Stimulated activated naive B cell treated with anti-CD40 and anti-IgM and Interleukin-4, amounts not matched to agents 10 μg/mL and 1 μg/mL and 100 μg/mL, for 72 hours (primary cell): ENCODE data around the gene DSCAML1.

Experiments used
- ATAC-seq, 2 donors: fragments of 150-1000 bp; cut with Tn5 transposase; replicated peaks; 2 replicates each; pipeline ENCODE4 v1.10.0; 2021; ENCODE audit warnings: moderate library complexity in 1 of 2
- DNase-seq: peaks from one replicate; pipeline ENCODE4 v3.0.0; 2021
- H3K27ac Mint-ChIP-seq: one replicate; pipeline ENCODE4 v1.8.0; 2022; ENCODE audit warnings: mild to moderate bottlenecking, mixed read lengths
- H3K27me3 Mint-ChIP-seq, 2 donors: one replicate each; pipeline ENCODE4 v1.8.0; 2022; ENCODE audit warnings: mixed read lengths in 2 of 2
- H3K36me3 Mint-ChIP-seq, 2 donors: one replicate each; pipeline ENCODE4 v1.8.0; 2022; ENCODE audit warnings: mixed read lengths in 2 of 2, mild to moderate bottlenecking in 1 of 2
- H3K4me1 Mint-ChIP-seq, 2 donors: one replicate each; pipeline ENCODE4 v1.8.0; 2022; ENCODE audit warnings: mixed read lengths in 2 of 2, mild to moderate bottlenecking in 1 of 2
- H3K4me3 Mint-ChIP-seq, 2 donors: one replicate each; pipeline ENCODE4 v1.8.0; 2022; ENCODE audit warnings: mild to moderate bottlenecking in 2 of 2, mixed read lengths in 2 of 2, moderate library complexity in 1 of 2
- H3K9me3 Mint-ChIP-seq, 2 donors: one replicate each; pipeline ENCODE4 v1.8.0; 2022; ENCODE audit warnings: mixed read lengths in 2 of 2, mild to moderate bottlenecking in 1 of 2

Gene DSCAML1

GRCh38 chr11:117520966-117521365 lies 276.1 kb downstream of the DSCAML1 start:
- no peak overlapping the region for H3K4me3 Mint-ChIP-seq
- H3K9me3 Mint-ChIP-seq: no peaks in the 10 kb centered on the region
- no peak for DNase-seq
- peaks cover 0 to 29% of the 10 kb centered on the region in 2 donors for H3K36me3 Mint-ChIP-seq
- no peak for ATAC-seq
- no peaks in the 10 kb centered on the region for H3K4me1 Mint-ChIP-seq
- no peak overlapping the region for H3K27ac Mint-ChIP-seq
- no peaks in the 10 kb centered on the region for H3K27me3 Mint-ChIP-seq

GRCh38 chr11:117520201-117520600 lies 276.8 kb downstream of the DSCAML1 start:
- H3K36me3 Mint-ChIP-seq: peaks cover 0 to 29% of the 10 kb centered on the region in 2 donors
- no peaks in the 10 kb centered on the region for H3K27me3 Mint-ChIP-seq
- no peaks in the 10 kb centered on the region for H3K4me1 Mint-ChIP-seq
- no peak overlapping the region for H3K27ac Mint-ChIP-seq
- no peaks in the 10 kb centered on the region for H3K9me3 Mint-ChIP-seq
- ATAC-seq: no peak
- DNase-seq: no peak
- H3K4me3 Mint-ChIP-seq: no peak overlapping the region

DNA sequence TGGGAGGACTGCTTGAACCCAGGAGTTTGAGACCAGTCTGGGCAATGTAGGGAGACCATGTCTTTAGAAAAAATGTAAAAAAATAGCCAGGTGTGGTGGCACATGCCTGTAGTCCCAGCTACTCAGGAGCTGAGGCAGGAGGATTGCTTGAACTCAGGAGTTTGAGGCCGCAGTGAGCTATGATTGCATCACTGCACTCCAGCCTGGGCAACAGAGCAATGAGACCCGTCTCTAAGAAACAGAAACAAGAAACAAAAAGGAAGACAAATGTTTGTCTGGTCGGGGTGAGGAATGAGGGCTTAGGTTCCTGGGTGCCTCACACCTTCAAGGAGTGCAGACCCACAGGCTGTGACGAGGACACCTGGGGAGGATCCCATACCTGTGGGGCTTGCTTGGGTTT lies 277.4 kb downstream of the DSCAML1 start:
- no peaks in the 10 kb centered on the region for H3K9me3 Mint-ChIP-seq
- no peak for DNase-seq
- no peaks in the 10 kb centered on the region for H3K4me1 Mint-ChIP-seq
- ATAC-seq: no peak
- peaks cover 0 to 29% of the 10 kb centered on the region in 2 donors for H3K36me3 Mint-ChIP-seq
- H3K4me3 Mint-ChIP-seq: no peak overlapping the region
- H3K27ac Mint-ChIP-seq: no peak overlapping the region
- no peaks in the 10 kb centered on the region for H3K27me3 Mint-ChIP-seq

DNA sequence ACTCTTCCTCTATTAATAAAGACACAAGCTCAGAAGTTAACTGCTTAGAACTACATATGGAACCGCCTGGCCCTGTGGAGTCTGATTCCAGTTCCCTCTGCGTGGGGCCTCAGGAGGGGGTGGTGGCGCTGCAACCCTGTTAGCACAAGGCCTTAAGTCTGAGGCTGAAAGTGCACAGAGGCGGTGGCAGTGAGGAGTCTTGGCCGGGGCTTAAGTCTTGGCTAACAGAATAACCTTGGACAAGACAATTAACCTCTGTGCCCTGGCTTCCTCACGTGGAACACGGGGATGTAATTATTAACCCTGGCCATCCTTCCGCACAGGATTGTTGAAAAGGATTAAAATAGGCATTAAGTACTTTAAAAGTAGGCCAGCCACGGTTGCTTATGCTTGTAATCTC lies 277.8 kb downstream of the DSCAML1 start:
- no peak for DNase-seq

DNA sequence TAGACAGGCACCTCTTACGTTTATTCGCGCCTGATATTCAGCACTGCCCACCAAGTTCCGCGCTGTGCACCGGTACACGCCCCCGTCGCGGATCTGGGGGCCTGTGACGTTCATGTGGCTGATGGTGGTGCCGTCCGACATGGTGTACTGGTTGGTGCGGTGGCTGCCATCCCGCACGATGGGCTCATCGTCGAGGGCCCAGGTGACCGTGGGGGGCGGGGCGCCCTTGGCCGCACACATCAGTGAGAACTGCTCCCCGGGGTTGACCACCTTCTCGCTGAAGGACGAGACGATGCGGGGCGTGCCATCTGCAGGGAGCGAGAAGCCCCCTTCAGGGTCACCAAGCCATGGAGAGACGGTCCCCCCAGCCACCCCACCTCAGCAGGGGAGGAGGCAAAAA lies 278.6 kb downstream of the DSCAML1 start:
- no peaks in the 10 kb centered on the region for H3K9me3 Mint-ChIP-seq
- ATAC-seq: no peak
- H3K36me3 Mint-ChIP-seq: peaks cover 0 to 29% of the 10 kb centered on the region in 2 donors
- no peak for DNase-seq
- no peak overlapping the region for H3K27ac Mint-ChIP-seq
- H3K4me3 Mint-ChIP-seq: no peak overlapping the region
- no peaks in the 10 kb centered on the region for H3K4me1 Mint-ChIP-seq
- peaks cover 0 to 5% of the 10 kb centered on the region in 2 donors for H3K27me3 Mint-ChIP-seq

More for the DNA sequence above, 277.8 kb downstream of the DSCAML1 start:
- Mint-ChIP-seq H3K4me3 (no peak overlapping the region), H3K36me3 (peaks cover 0 to 29% of the 10 kb centered on the region in 2 donors), H3K9me3 (no peaks in the 10 kb centered on the region), H3K27ac (no peak overlapping the region), H3K27me3 (peaks cover 0 to 2% of the 10 kb centered on the region in 2 donors), H3K4me1 (no peaks in the 10 kb centered on the region)
- no peak for ATAC-seq

DNA sequence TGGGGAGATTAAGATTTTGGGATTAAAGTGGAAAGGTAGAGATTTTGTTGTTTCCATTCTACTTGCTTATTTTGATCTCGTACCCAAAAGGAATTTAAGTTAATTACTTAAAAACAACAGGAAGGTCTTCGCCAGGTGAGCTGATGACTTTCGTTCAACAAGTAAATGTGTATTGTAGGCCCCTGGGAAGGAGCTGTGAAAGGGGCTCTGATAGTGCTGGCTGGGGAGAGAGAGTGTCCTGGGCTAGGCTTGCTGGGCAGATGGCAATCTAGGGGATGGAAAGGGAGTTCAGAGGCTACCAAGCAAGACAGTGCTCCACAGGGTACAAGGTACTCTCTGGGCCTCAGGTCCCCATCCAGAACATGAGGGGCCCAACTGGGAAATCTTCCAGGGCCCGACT lies 279.9 kb downstream of the DSCAML1 start:
- H3K36me3 Mint-ChIP-seq: peaks cover 0 to 26% of the 10 kb centered on the region in 2 donors
- H3K27me3 Mint-ChIP-seq: peaks cover 0 to 5% of the 10 kb centered on the region in 2 donors

GRCh38 chr11:117515892-117516787 lies 280.9 kb downstream of the DSCAML1 start:
- peaks cover 0 to 25% of the 10 kb centered on the region in 2 donors for H3K36me3 Mint-ChIP-seq
- DNase-seq (no peak), ATAC-seq (no peak)
- no peak overlapping the region for H3K4me3 Mint-ChIP-seq
- peaks cover 0 to 5% of the 10 kb centered on the region in 2 donors for H3K27me3 Mint-ChIP-seq
- H3K27ac Mint-ChIP-seq: no peak overlapping the region
- H3K4me1 Mint-ChIP-seq: peaks cover 0 to 3% of the 10 kb centered on the region in 2 donors
- no peaks in the 10 kb centered on the region for H3K9me3 Mint-ChIP-seq

More for the DNA sequence above, 279.9 kb downstream of the DSCAML1 start:
- Mint-ChIP-seq H3K4me3 (no peak overlapping the region), H3K4me1 (peaks cover 0 to 1% of the 10 kb centered on the region in 2 donors), H3K27ac (no peak overlapping the region), H3K9me3 (no peaks in the 10 kb centered on the region)
- no peak for ATAC-seq
- DNase-seq: no peak

DNA sequence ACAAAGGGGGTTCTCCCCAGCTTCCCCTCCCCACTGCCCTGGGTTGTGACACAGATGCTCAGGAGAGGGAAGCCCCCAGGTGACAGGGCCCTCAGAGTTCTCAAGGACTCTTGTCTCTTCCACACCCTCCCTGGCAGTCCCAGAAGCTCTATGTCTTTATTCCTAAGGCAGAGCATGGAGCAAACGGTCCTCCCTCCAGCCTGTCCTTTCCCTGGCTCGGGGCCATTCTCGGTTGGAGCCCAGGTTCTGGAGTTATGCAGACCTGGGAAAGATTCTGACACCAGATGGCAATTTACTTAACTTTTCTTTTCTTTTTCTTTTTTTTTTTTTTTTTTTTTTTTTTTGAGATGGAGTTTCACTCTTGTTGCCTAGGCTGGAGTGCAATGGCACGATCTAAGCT lies 282.8 kb downstream of the DSCAML1 start:
- Mint-ChIP-seq H3K4me1 (peaks cover 0 to 5% of the 10 kb centered on the region in 2 donors), H3K4me3 (no peak overlapping the region), H3K36me3 (peaks cover 0 to 13% of the 10 kb centered on the region in 2 donors), H3K27me3 (peaks cover 0 to 11% of the 10 kb centered on the region in 2 donors), H3K27ac (no peak overlapping the region), H3K9me3 (no peaks in the 10 kb centered on the region)
- DNase-seq: no peak
- no peak for ATAC-seq

DNA sequence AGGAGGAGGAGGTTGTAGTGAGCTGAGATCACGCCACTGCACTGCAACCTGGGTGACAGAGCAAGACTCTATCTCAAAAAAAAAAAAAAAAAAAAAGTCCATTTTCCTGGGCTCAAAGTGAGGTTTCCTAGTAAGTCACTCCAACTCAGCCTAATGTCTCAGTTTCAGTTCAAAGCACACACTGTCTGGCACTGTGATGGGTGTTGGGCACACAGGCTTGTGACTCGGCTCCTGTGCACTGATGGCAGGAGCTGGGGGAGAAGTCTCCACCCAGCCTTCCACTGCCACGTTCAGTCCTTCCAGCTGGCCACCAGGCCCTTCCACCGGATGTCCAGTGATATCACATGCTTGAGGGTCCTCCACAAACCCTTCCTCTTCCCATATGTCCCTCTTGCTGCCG lies 283.4 kb downstream of the DSCAML1 start:
- H3K9me3 Mint-ChIP-seq: no peaks in the 10 kb centered on the region
- no peak overlapping the region for H3K4me3 Mint-ChIP-seq
- peaks cover 0 to 11% of the 10 kb centered on the region in 2 donors for H3K27me3 Mint-ChIP-seq
- H3K4me1 Mint-ChIP-seq: peaks cover 0 to 5% of the 10 kb centered on the region in 2 donors
- no peak for DNase-seq
- peaks cover 0 to 13% of the 10 kb centered on the region in 2 donors for H3K36me3 Mint-ChIP-seq
- no peak overlapping the region for H3K27ac Mint-ChIP-seq
- no peak for ATAC-seq

DNA sequence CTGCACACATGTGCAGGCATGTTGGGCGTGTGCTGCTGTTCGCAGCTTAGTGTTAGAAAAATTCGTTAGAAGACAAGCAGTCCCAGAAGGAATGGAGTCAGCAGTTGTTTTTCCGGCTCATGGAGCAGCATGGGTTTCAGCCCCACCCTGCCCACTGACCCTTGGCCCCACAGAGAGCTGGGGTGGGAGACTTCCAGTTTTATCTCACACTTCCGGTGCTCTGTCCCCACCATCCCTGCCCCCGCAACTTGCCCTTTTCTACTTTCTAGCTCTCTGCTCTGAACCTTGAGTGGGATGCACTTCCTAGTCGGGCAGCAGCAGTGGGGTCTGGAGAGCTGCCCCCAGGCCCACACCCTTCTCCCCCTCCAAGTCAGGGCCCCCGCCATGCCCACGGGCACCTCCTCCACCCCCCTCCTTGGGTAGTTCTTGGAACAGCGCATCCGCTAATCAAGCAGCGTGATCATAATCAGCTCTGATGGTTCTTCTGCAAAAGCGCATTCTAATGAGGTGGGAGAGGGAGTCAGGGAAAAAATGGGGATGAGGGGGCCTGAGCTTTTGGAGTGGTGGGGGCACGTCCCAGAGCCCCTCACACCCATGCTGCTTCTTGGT lies 285.0 kb downstream of the DSCAML1 start:
- no peak overlapping the region for H3K27ac Mint-ChIP-seq
- H3K4me1 Mint-ChIP-seq: peaks cover 0 to 5% of the 10 kb centered on the region in 2 donors
- H3K36me3 Mint-ChIP-seq: peaks cover 0 to 5% of the 10 kb centered on the region in 2 donors
- H3K9me3 Mint-ChIP-seq: no peaks in the 10 kb centered on the region
- H3K27me3 Mint-ChIP-seq: peaks cover 0 to 11% of the 10 kb centered on the region in 2 donors
- H3K4me3 Mint-ChIP-seq: no peak overlapping the region
- ATAC-seq (no peak), DNase-seq (no peak)

DNA sequence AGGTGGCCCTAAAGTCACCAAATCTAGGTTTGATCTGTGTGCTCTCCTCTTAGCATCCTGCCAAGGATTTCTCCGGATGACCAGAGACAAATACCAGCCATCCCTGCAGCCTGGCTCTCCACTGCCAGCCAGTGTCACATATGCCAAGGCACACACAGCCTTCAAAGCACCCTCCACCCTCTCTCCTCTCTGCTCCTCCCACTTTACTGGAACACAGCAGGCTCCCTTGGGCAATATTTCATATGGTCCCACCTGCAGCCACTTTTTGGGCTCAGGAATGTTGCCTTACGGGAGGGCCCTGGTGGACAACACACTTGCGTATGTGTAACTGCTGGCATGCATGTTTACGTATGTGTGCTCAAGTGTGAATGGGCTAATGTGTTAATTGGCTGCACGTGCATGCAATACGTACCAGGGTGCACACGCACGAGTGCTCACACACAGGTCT lies 285.5 kb downstream of the DSCAML1 start:
- Mint-ChIP-seq H3K27ac (no peak overlapping the region), H3K4me3 (no peak overlapping the region), H3K36me3 (peaks cover 0 to 5% of the 10 kb centered on the region in 2 donors), H3K4me1 (peaks cover 0 to 5% of the 10 kb centered on the region in 2 donors), H3K27me3 (peaks cover 0 to 11% of the 10 kb centered on the region in 2 donors), H3K9me3 (no peaks in the 10 kb centered on the region)
- ATAC-seq (no peak), DNase-seq (no peak)

DNA sequence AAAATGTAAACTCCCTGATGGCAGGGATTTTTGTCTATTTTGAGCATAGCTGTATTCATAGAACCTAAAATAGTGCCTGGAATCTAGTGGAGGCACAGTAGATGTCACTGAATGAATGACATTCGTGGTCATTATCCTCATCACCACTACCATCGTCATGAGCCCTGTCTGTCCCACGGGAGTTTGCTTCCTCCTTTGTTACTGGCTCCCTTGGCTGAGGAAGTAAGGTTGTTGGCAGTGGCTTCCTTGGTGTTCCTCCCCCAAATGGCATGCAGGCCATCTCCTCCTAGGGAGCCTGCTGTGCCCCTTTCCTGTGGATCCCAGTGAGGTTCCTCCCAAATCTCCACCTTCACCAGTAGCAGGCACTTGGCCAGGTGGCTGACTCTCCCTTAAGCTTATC lies 286.4 kb downstream of the DSCAML1 start:
- Mint-ChIP-seq H3K27ac (no peak overlapping the region), H3K9me3 (no peaks in the 10 kb centered on the region), H3K36me3 (no peaks in the 10 kb centered on the region), H3K4me1 (peaks cover 0 to 5% of the 10 kb centered on the region in 2 donors), H3K27me3 (peaks cover 0 to 11% of the 10 kb centered on the region in 2 donors), H3K4me3 (no peak overlapping the region)
- ATAC-seq: peak in 1 of 2 donors; percentile 41
- no peak for DNase-seq

GRCh38 chr11:117509543-117509942 lies 287.5 kb downstream of the DSCAML1 start:
- no peak overlapping the region for H3K27ac Mint-ChIP-seq
- no peaks in the 10 kb centered on the region for H3K36me3 Mint-ChIP-seq
- no peak for DNase-seq
- H3K4me3 Mint-ChIP-seq: no peak overlapping the region
- peaks cover 0 to 11% of the 10 kb centered on the region in 2 donors for H3K27me3 Mint-ChIP-seq
- no peaks in the 10 kb centered on the region for H3K9me3 Mint-ChIP-seq
- H3K4me1 Mint-ChIP-seq: peaks cover 0 to 5% of the 10 kb centered on the region in 2 donors
- ATAC-seq: no peak

DNA sequence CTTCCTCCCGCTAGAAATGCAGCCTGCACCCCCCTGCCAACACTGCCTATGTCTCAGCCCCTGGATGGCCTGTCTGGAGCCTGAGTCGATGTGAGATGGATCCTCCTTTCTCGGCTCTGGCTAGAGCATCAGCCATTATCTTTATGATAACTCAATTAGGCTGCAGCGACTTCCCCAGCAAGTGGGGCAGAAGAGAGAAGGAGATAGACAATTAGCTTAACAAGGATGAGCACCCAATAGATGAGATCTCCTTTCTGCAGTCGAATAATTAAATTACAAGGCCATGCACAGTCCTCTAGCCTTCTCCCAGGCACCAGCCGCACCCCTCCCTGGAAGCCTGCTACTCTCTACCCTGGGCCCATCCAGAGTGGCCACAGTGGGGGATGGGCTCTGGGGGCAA lies 290.0 kb downstream of the DSCAML1 start:
- Mint-ChIP-seq H3K9me3 (no peaks in the 10 kb centered on the region), H3K27me3 (peaks cover 0 to 6% of the 10 kb centered on the region in 2 donors), H3K36me3 (peaks cover 0 to 3% of the 10 kb centered on the region in 2 donors), H3K4me3 (no peak overlapping the region), H3K27ac (no peak overlapping the region), H3K4me1 (peaks cover 0 to 2% of the 10 kb centered on the region in 2 donors)
- DNase-seq: no peak
- no peak for ATAC-seq
